ENCODE results near the gene KCNS1.

The KCNS1 gene

GRCh38 chr20:45105317-45105716, 4.4 kb upstream of the KCNS1 start:
- DNase-seq (ENCODE audit: low spot score): no peak

- no peak for DNase-seq (ENCODE audit: low spot score)
Measured at GRCh38 chr20:45104786-45105185, 3.9 kb upstream of the KCNS1 start.

- DNase-seq (ENCODE audit: low spot score): no peak
Measured at GRCh38 chr20:45103072-45103471, 2.1 kb upstream of the KCNS1 start.

- no peak for DNase-seq (ENCODE audit: low spot score)
Measured at GRCh38 chr20:45101333-45101850, 465 bp upstream of the KCNS1 start.

- DNase-seq (ENCODE audit: low spot score): no peak
Measured at GRCh38 chr20:45098103-45098773, 2.7 kb downstream of the KCNS1 start.

- DNase-seq (ENCODE audit: low spot score): no peak
Measured at GRCh38 chr20:45097485-45098102, 3.3 kb downstream of the KCNS1 start.

- DNase-seq (ENCODE audit: low spot score): no peak
Measured at GRCh38 chr20:45096781-45097180, 4.1 kb downstream of the KCNS1 start.

GRCh38 chr20:45095805-45096238, 5.1 kb downstream of the KCNS1 start:
- peak; percentile 73 for DNase-seq (ENCODE audit: low spot score)

GRCh38 chr20:45094864-45095574, 5.9 kb downstream of the KCNS1 start:
- no peak for DNase-seq (ENCODE audit: low spot score)

GRCh38 chr20:45094201-45094600, 6.7 kb downstream of the KCNS1 start:
- no peak for DNase-seq (ENCODE audit: low spot score)

- no peak for DNase-seq (ENCODE audit: low spot score)
Measured at GRCh38 chr20:45092898-45093297, 8.0 kb downstream of the KCNS1 start.

- DNase-seq (ENCODE audit: low spot score): no peak
Measured at GRCh38 chr20:45091366-45091765, 9.6 kb downstream of the KCNS1 start.

GRCh38 chr20:45090481-45090880, 10.4 kb downstream of the KCNS1 start:
- no peak for DNase-seq (ENCODE audit: low spot score)

GRCh38 chr20:45088247-45088646, 12.7 kb downstream of the KCNS1 start:
- no peak for DNase-seq (ENCODE audit: low spot score)

- no peak for DNase-seq (ENCODE audit: low spot score)
Measured at GRCh38 chr20:45087814-45088213, 13.1 kb downstream of the KCNS1 start.

- DNase-seq (ENCODE audit: low spot score): no peak
Measured at GRCh38 chr20:45087097-45087790, 13.7 kb downstream of the KCNS1 start.

GRCh38 chr20:45085867-45086266, 15.1 kb downstream of the KCNS1 start:
- DNase-seq (ENCODE audit: low spot score): no peak

- no peak for DNase-seq (ENCODE audit: low spot score)
Measured at GRCh38 chr20:45085289-45085688, 15.6 kb downstream of the KCNS1 start.

- DNase-seq (ENCODE audit: low spot score): no peak
Measured at GRCh38 chr20:45083127-45083526, 17.8 kb downstream of the KCNS1 start.

GRCh38 chr20:45082468-45082867, 18.5 kb downstream of the KCNS1 start:
- DNase-seq (ENCODE audit: low spot score): no peak

- no peak for DNase-seq (ENCODE audit: low spot score)
Measured at GRCh38 chr20:45080867-45081624, 19.9 kb downstream of the KCNS1 start.

GRCh38 chr20:45077559-45077958, 23.4 kb downstream of the KCNS1 start:
- DNase-seq (ENCODE audit: low spot score): no peak
